Mesenchymal stem cell (in vitro differentiated cells and primary cell): Measurements from ENCODE around the gene LAMC3.

ENCODE experiments used
- DNase-seq: peaks from one replicate; pipeline ENCODE4 v3.0.0-alpha.2; 2013
- H2AFZ ChIP-seq: one replicate; pipeline ENCODE4 v1.6.1; 2013; ENCODE audit warnings: low read depth, mild to moderate bottlenecking, control low read depth, inconsistent platforms, low read length, moderate library complexity
- H2AK5ac ChIP-seq: 2 replicates; pipeline ENCODE4 v1.6.1; 2013; ENCODE audit warnings: low read length, moderate library complexity, mild to moderate bottlenecking, inconsistent platforms; ENCODE audit not compliant: severe bottlenecking
- H2BK120ac ChIP-seq: one replicate; pipeline ENCODE4 v1.6.1; 2013; ENCODE audit warnings: low read depth, mild to moderate bottlenecking, inconsistent platforms, low read length, moderate library complexity
- H2BK12ac ChIP-seq, 2 experiments: one replicate each; pipeline ENCODE4 v1.6.1; 2013; ENCODE audit warnings: inconsistent platforms in 2 of 2, low read length in 2 of 2, mild to moderate bottlenecking in 2 of 2, moderate library complexity in 2 of 2, control low read depth in 1 of 2
- H2BK15ac ChIP-seq: one replicate; pipeline ENCODE4 v1.6.1; 2013; ENCODE audit warnings: mild to moderate bottlenecking, low read depth, inconsistent platforms; ENCODE audit not compliant: poor library complexity, severe bottlenecking
- H2BK5ac ChIP-seq: 2 replicates; pipeline ENCODE4 v1.6.1; 2013; ENCODE audit warnings: low read depth, mild to moderate bottlenecking, low read length, control low read depth, inconsistent platforms; ENCODE audit not compliant: poor library complexity, severe bottlenecking
- H3K14ac ChIP-seq, 2 experiments: one replicate each; pipeline ENCODE4 v1.6.1; 2013; ENCODE audit warnings: inconsistent platforms in 2 of 2, low read length in 2 of 2, control low read depth in 1 of 2, mild to moderate bottlenecking in 1 of 2, moderate library complexity in 1 of 2
- H3K18ac ChIP-seq, 2 experiments: one replicate each; pipeline ENCODE4 v1.6.1; 2013; ENCODE audit warnings: inconsistent platforms in 2 of 2, low read length in 2 of 2, control low read depth in 1 of 2, low read depth in 1 of 2, mild to moderate bottlenecking in 1 of 2
- H3K23ac ChIP-seq, 2 experiments: one replicate each; pipeline ENCODE4 v1.6.1; 2013; ENCODE audit warnings: inconsistent platforms in 2 of 2, low read length in 2 of 2, mild to moderate bottlenecking in 2 of 2, moderate library complexity in 2 of 2, control low read depth in 1 of 2
- H3K27ac ChIP-seq: 2 replicates; pipeline ENCODE4 v1.5.1; 2013; ENCODE audit warnings: mild to moderate bottlenecking, moderate library complexity, low read length, control low read depth, inconsistent platforms; ENCODE audit not compliant: poor library complexity, severe bottlenecking
- H3K27me3 ChIP-seq, 2 experiments: 2 replicates each; pipeline versions ENCODE4 v1.6.1 to v1.7.0; 2013; ENCODE audit warnings: low read length in 2 of 2, mild to moderate bottlenecking in 2 of 2, moderate library complexity in 2 of 2, control low read depth in 1 of 2, inconsistent platforms in 1 of 2; ENCODE audit not compliant: control insufficient read depth in 1 of 2, insufficient read depth in 1 of 2
- H3K36me3 ChIP-seq, 2 experiments: 2 replicates each; pipeline versions ENCODE4 v1.6.1 to v1.7.0; 2013; ENCODE audit warnings: low read length in 2 of 2, control low read depth in 1 of 2, inconsistent platforms in 1 of 2, low read depth in 1 of 2, mild to moderate bottlenecking in 1 of 2; ENCODE audit not compliant: insufficient read depth in 2 of 2, control insufficient read depth in 1 of 2
- H3K4ac ChIP-seq, 2 experiments: one replicate each; pipeline ENCODE4 v1.6.1; 2013; ENCODE audit warnings: inconsistent platforms in 2 of 2, low read length in 2 of 2, mild to moderate bottlenecking in 2 of 2, moderate library complexity in 2 of 2, control low read depth in 1 of 2, low read depth in 1 of 2
- H3K4me1 ChIP-seq: 2 replicates; pipeline ENCODE4 v1.6.1; 2013; ENCODE audit warnings: low read depth, low read length, control low read depth; ENCODE audit not compliant: control insufficient read depth, insufficient read depth
- H3K4me2 ChIP-seq: 2 replicates; pipeline ENCODE4 v1.6.1; 2013; ENCODE audit warnings: low read length, mild to moderate bottlenecking, inconsistent platforms; ENCODE audit not compliant: poor library complexity, severe bottlenecking
- H3K4me3 ChIP-seq, 2 experiments: 2 replicates each; pipeline versions ENCODE4 v1.5.1 to v1.7.0; 2013; ENCODE audit warnings: low read length in 2 of 2, mild to moderate bottlenecking in 2 of 2, control low read depth in 1 of 2, low read depth in 1 of 2; ENCODE audit not compliant: insufficient read depth in 1 of 2
- H3K79me1 ChIP-seq: replicated peaks from 2 replicates; pipeline ENCODE4 v1.6.1; 2013; ENCODE audit warnings: mild to moderate bottlenecking, control low read depth, low read length, inconsistent platforms; ENCODE audit not compliant: poor library complexity, severe bottlenecking
- H3K9ac ChIP-seq: 2 replicates; pipeline ENCODE4 v1.7.0; 2013; ENCODE audit warnings: mild to moderate bottlenecking, low read length, moderate library complexity
- H3K9me3 ChIP-seq: 2 replicates; pipeline ENCODE4 v1.7.0; 2013; ENCODE audit warnings: mild to moderate bottlenecking, low read length; ENCODE audit not compliant: control insufficient read depth
- H4K8ac ChIP-seq: one replicate; pipeline ENCODE4 v1.6.1; 2013; ENCODE audit warnings: inconsistent platforms, mild to moderate bottlenecking, low read length, moderate library complexity
- H4K91ac ChIP-seq: one replicate; pipeline ENCODE4 v1.6.1; 2013; ENCODE audit warnings: mild to moderate bottlenecking, low read length, inconsistent platforms
- WGBS: methylation state at CpG from one replicate; pipeline ENCODE4 v1.1.7; 2013; ENCODE audit warnings: mixed read lengths; 5-methylcytosine and 5-hydroxymethylcytosine counted together

The LAMC3 gene

DNA sequence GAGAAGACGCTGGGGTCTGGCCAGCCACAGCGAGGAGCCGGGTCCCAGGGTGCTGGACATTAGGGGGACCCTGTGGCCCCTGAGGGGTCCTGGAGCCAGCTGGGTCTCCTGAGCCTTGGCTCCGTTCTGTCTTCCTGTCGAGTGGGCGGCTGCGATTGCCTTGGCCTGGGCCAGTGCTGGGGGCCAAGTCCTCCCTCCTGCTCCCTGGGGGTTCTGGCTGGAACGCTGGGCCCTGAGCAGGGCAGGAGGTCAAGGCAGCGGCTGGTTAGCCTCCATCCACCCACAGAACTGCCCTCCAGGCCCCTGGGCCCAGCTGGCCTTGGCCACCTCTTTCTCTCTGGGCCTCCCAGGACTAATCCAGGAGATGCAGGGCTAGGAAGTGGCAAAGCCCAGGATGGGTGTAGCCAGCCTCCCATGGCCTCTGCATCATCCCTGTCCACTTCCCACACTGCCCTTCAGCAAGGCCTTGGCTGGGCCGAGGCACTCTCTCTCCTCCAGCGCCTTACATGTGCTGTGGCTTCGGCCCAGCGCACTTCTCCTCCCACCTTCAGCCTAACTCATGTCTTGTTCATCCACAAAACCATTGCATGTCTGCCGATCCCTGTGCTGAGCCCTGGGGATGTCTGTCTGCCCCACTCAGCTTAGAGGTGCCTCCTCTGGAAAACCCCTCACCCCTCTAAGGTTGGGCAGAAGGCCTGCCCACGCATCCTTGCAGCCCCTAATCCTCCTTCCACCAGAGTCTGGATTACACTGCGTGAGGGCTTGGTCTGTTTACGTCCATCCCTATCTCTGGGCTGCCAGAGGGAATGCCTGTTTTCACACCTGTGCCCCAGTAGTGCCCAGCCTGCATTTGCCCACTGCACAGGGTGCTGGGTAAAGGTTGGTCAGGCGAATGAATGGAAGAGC lies 5.0 kb downstream of the LAMC3 start:
- no peak overlapping the region for H4K8ac ChIP-seq

DNA sequence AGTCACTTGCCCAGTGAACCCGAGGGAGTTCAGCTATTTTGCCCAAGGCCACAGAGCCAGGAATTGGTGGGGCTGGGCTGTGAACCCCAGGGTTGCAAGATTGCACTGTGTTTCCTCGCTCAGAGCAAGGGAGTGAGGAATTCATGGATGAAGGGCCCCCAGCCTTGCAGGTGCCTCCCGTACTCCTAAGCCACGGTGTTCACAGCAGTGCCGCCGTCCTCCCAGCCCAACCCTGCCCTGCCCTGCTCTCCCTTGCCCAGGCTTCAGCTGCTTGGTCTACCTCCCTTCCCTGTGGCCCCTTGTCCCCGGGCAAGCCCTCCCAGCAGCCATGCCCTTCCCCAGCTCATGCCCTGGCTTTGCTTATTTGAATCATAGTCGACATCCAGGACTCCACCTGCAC lies 6.1 kb downstream of the LAMC3 start:
- H3K4me3 ChIP-seq = no peak overlapping the region
- 89% methylated on average over 8 of the region's 8 CpGs for WGBS
- no peak overlapping the region for H4K8ac ChIP-seq
- no peak overlapping the region for H2BK15ac ChIP-seq
- H3K23ac ChIP-seq = no peak overlapping the region
- H3K4me2 ChIP-seq = no peak overlapping the region
- H2AFZ ChIP-seq = no peak overlapping the region
- H2AK5ac ChIP-seq = no peak overlapping the region
- H3K79me1 ChIP-seq = no peaks in the 10 kb centered on the region
- H2BK12ac ChIP-seq = peak overlapping the region in 1 of 2 experiments; percentile 48
- H4K91ac ChIP-seq = no peak overlapping the region
- H3K9me3 ChIP-seq = peaks cover 13% of the 10 kb centered on the region
- H3K36me3 ChIP-seq = no peaks in the 10 kb centered on the region
- H3K4me1 ChIP-seq = peaks cover 13% of the 10 kb centered on the region
- H2BK5ac ChIP-seq = no peak overlapping the region
- H3K9ac ChIP-seq = no peak overlapping the region
- no peak overlapping the region for H3K27ac ChIP-seq
- peaks cover 44 to 59% of the 10 kb centered on the region in 2 experiments for H3K27me3 ChIP-seq
- no peak for DNase-seq
- H3K18ac ChIP-seq = no peak overlapping the region
- no peak overlapping the region for H3K4ac ChIP-seq
- H3K14ac ChIP-seq = no peak overlapping the region
- H2BK120ac ChIP-seq = no peak overlapping the region

More for the DNA sequence above, 5.0 kb downstream of the LAMC3 start:
- Histone ChIP-seq H2AK5ac (no peak overlapping the region), H3K18ac (no peak overlapping the region), H2BK12ac (no peak overlapping the region), H3K4me1 (peaks cover 12% of the 10 kb centered on the region), H3K36me3 (no peaks in the 10 kb centered on the region), H3K9ac (no peak overlapping the region), H2BK5ac (no peak overlapping the region), H3K4me2 (no peak overlapping the region), H2BK120ac (no peak overlapping the region), H2BK15ac (no peak overlapping the region), H3K4ac (no peak overlapping the region), H3K23ac (no peak overlapping the region), H2AFZ (no peak overlapping the region), H3K27me3 (peaks cover 51 to 59% of the 10 kb centered on the region in 2 experiments), H3K9me3 (peaks cover 6% of the 10 kb centered on the region), H3K14ac (no peak overlapping the region), H4K91ac (no peak overlapping the region), H3K79me1 (no peaks in the 10 kb centered on the region), H3K4me3 (no peak overlapping the region), H3K27ac (no peak overlapping the region)
- DNase-seq = no peak
- 86% methylated on average over 18 of the region's 18 CpGs for WGBS

DNA sequence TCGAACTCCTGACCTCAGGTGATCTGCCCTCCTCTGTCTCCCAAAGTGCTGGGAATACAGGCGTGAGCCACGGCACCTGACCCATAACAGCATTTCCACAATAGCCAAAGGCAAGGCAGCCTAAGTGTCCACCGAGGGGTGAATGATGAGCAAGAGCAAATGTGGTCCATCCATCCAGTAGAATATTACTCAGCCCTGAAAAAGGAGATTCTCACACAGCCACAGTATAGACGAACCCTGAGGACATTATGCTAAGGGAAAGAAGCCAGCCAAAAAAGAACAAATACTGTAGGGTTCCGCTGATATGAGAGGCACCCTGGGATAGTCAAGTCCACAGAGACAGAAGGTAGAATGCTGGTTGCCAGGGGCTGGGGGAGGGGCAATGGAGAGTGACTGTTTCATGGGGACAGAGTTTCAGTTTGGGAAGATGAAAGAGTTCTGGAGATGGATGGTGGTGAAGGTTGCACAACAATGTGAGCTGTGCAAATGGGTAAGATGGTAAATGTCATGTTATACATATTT lies 7.0 kb downstream of the LAMC3 start:
- Histone ChIP-seq H3K4me1 (peaks cover 13% of the 10 kb centered on the region), H2BK12ac (no peak overlapping the region), H3K27ac (no peak overlapping the region), H2AFZ (no peak overlapping the region), H3K18ac (no peak overlapping the region), H3K4ac (no peak overlapping the region), H4K91ac (no peak overlapping the region), H3K23ac (no peak overlapping the region), H3K27me3 (peaks cover 35 to 57% of the 10 kb centered on the region in 2 experiments), H3K14ac (no peak overlapping the region), H4K8ac (no peak overlapping the region), H3K4me2 (no peak overlapping the region), H2BK15ac (no peak overlapping the region), H2BK5ac (no peak overlapping the region), H3K4me3 (no peak overlapping the region), H3K36me3 (no peaks in the 10 kb centered on the region), H3K9me3 (peaks cover 17% of the 10 kb centered on the region), H2AK5ac (no peak overlapping the region), H3K9ac (no peak overlapping the region), H3K79me1 (no peaks in the 10 kb centered on the region), H2BK120ac (no peak overlapping the region)
- WGBS = 94% methylated on average over 6 of the region's 6 CpGs
- DNase-seq = no peak

- peaks cover 12% of the 10 kb centered on the region for H3K4me1 ChIP-seq
- no peak overlapping the region for H3K18ac ChIP-seq
- H2AFZ ChIP-seq = no peak overlapping the region
- no peak overlapping the region for H3K14ac ChIP-seq
- no peak overlapping the region for H3K27ac ChIP-seq
- no peak overlapping the region for H2AK5ac ChIP-seq
- H2BK5ac ChIP-seq = no peak overlapping the region
- no peak overlapping the region for H3K4ac ChIP-seq
- peaks cover 17% of the 10 kb centered on the region for H3K9me3 ChIP-seq
- no peak overlapping the region for H2BK12ac ChIP-seq
- no peak overlapping the region for H2BK15ac ChIP-seq
- no peak overlapping the region for H3K23ac ChIP-seq
- H4K8ac ChIP-seq = no peak overlapping the region
- 70% methylated on average over 21 of the region's 21 CpGs for WGBS
- no peak overlapping the region for H2BK120ac ChIP-seq
- DNase-seq = peak; percentile 14
- no peak overlapping the region for H4K91ac ChIP-seq
- H3K9ac ChIP-seq = no peak overlapping the region
- H3K79me1 ChIP-seq = no peaks in the 10 kb centered on the region
- peaks cover 27 to 56% of the 10 kb centered on the region in 2 experiments for H3K27me3 ChIP-seq
- H3K4me3 ChIP-seq = no peak overlapping the region
- H3K4me2 ChIP-seq = no peak overlapping the region
- no peaks in the 10 kb centered on the region for H3K36me3 ChIP-seq
These were observed 8.1 kb downstream of the LAMC3 start for GRCh38 chr9:131017067-131017466.
